WTC11 (cell line): ENCODE measurements around the gene BORCS6. TPM values are rescaled to one million over a fixed set of nuclear protein-coding genes. Genes with fewer than 3 reads are reported as not detected.

Source experiments
- ATAC-seq: fragments of 200-7000 bp; cut with Tn5 transposase; 2 replicates; pipeline ENCODE4 v1.10.0; 2021; ENCODE audit warnings: mild to moderate bottlenecking, moderate library complexity
- CTCF ChIA-PET: fragments of 300-600 bp; sonication (Branson Sonifier 250); formaldehyde crosslinking; loops from one replicate; lab custom pipeline; 2021; ENCODE audit warnings: antibody characterized with exemption; lab: Charles Lee
- POLR2A ChIA-PET: fragments of 350-600 bp; sonication (Branson Sonifier 250); formaldehyde crosslinking; loops from one replicate; lab custom pipeline; 2021; ENCODE audit warnings: antibody characterized with exemption; lab: Charles Lee
- DNase-seq: peaks from one replicate; pipeline ENCODE4 v3.0.0; 2021; ENCODE audit warnings: low spot score
- H3K27ac Mint-ChIP-seq: 2 replicates; pipeline ENCODE4 v1.8.0; 2021; ENCODE audit warnings: mixed read lengths
- H3K27me3 Mint-ChIP-seq: 2 replicates; pipeline ENCODE4 v1.8.0; 2021; ENCODE audit warnings: low read depth, mild to moderate bottlenecking, moderate library complexity, mixed read lengths
- H3K36me3 Mint-ChIP-seq: 2 replicates; pipeline ENCODE4 v1.8.0; 2021; ENCODE audit warnings: mixed read lengths
- H3K4me1 Mint-ChIP-seq: 2 replicates; pipeline ENCODE4 v1.8.0; 2022; ENCODE audit warnings: mixed read lengths
- H3K4me3 Mint-ChIP-seq: 2 replicates; pipeline ENCODE4 v1.8.0; 2021; ENCODE audit warnings: mild to moderate bottlenecking, moderate library complexity, mixed read lengths
- H3K9me3 Mint-ChIP-seq: 2 replicates; pipeline ENCODE4 v1.8.0; 2021; ENCODE audit warnings: mixed read lengths
- ARID4B ChIP-seq: sonication (generic); formaldehyde crosslinking; IDR thresholded peaks from 2 replicates; pipeline ENCODE4 v1.8.0; 2023; ENCODE audit warnings: missing genetic modification reagents, mild to moderate bottlenecking, borderline replicate concordance
- CTCF ChIP-seq: fragments of 200-600 bp; IDR thresholded peaks from 2 replicates; pipeline ENCODE4 v1.8.0; 2022; ENCODE audit warnings: antibody characterized with exemption
- HMGA2 ChIP-seq: fragments of 250-450 bp; sonication (Bioruptor Pico); IDR thresholded peaks from 2 replicates; pipeline ENCODE4 v1.4.0; 2021; ENCODE audit warnings: mild to moderate bottlenecking, moderate library complexity
- PRDM15 ChIP-seq: sonication (generic); formaldehyde crosslinking; IDR thresholded peaks from 2 replicates; pipeline ENCODE4 v1.8.0; 2022; ENCODE audit warnings: missing genetic modification reagents
- PREB ChIP-seq: sonication (generic); formaldehyde crosslinking; IDR thresholded peaks from 2 replicates; pipeline ENCODE4 v1.8.1; 2022; ENCODE audit warnings: mild to moderate bottlenecking, missing genetic modification reagents, moderate library complexity, borderline replicate concordance
- PRRX2 ChIP-seq: fragments of 250-450 bp; sonication (Bioruptor Pico); IDR thresholded peaks from 2 replicates; pipeline ENCODE4 v1.8.0; 2021; ENCODE audit warnings: mild to moderate bottlenecking
- SMAD3 ChIP-seq: sonication (generic); formaldehyde crosslinking; IDR thresholded peaks from 2 replicates; pipeline ENCODE4 v1.8.0; 2022; ENCODE audit warnings: missing genetic modification reagents, mild to moderate bottlenecking, borderline replicate concordance
- SP1 ChIP-seq: sonication (generic); formaldehyde crosslinking; conservative IDR thresholded peaks from 2 replicates; pipeline ENCODE4 v1.8.1; 2022; ENCODE audit warnings: missing genetic modification reagents
- TEAD1 ChIP-seq: sonication (generic); formaldehyde crosslinking; IDR thresholded peaks from 2 replicates; pipeline ENCODE4 v1.8.0; 2022; ENCODE audit warnings: mild to moderate bottlenecking, missing genetic modification reagents
- ZNF121 ChIP-seq: sonication (generic); formaldehyde crosslinking; IDR thresholded peaks from 2 replicates; pipeline ENCODE4 v1.8.0; 2023; ENCODE audit warnings: missing genetic modification reagents
- ZNF396 ChIP-seq: fragments of 250-450 bp; sonication (Bioruptor Pico); IDR thresholded peaks from 2 replicates; pipeline ENCODE4 v1.8.0; 2021; ENCODE audit warnings: mild to moderate bottlenecking, moderate library complexity, borderline replicate concordance
- ZNF425 ChIP-seq: fragments of 250-450 bp; sonication (Bioruptor Pico); conservative IDR thresholded peaks from 2 replicates; pipeline ENCODE4 v1.9.0; 2021; ENCODE audit warnings: mild to moderate bottlenecking
- total RNA-seq: library from RNA; stranded (reverse); gene quantifications from 3 replicates; pipeline ENCODE4 v1.2.3, GENCODE V29; 2021

BORCS6 gene
- total RNA-seq, 1 experiment from 2014 or later, result 5.6 TPM

- TF ChIP-seq ZNF425 (CRISPR knock-in tag), result peak; percentile 92
- no peak for TF ChIP-seq SMAD3 (CRISPR knock-in tag)
- TF ChIP-seq HMGA2 (CRISPR knock-in tag), result peak; percentile 59
- TF ChIP-seq ZNF121 (CRISPR knock-in tag), result no peak
- TF ChIP-seq ARID4B, result no peak
- TF ChIP-seq PRDM15, result no peak
- TF ChIP-seq TEAD1 (CRISPR knock-in tag), result no peak
- TF ChIP-seq ZNF396, result no peak
- no peak for TF ChIP-seq PREB (CRISPR knock-in tag)
- no peak for TF ChIP-seq CTCF
Measured at GRCh38 chr17:8226536-8227237, 36.7 kb upstream of the BORCS6 start (continued).

- CTCF ChIA-PET, result interaction anchor here (1.0 to 1.1 kb wide), 2 partner anchors 63 to 100 kb away, joined by 3 read pairs; partner anchors contain the start of gene RANGRF
- TF ChIP-seq SP1 (CRISPR knock-in tag) (0 out of 2 replicates have a peak, but pooled peaks have one; percentile 16), PRRX2 (CRISPR knock-in tag) (no peak)
- no peak for ATAC-seq
- no peaks in the 10 kb centered on the region for H3K9me3 Mint-ChIP-seq
- peaks cover 7% of the 10 kb centered on the region for H3K27me3 Mint-ChIP-seq
- POLR2A ChIA-PET, result interaction anchor here (1.4 to 2.2 kb wide), 3 partner anchors 16 to 35 kb away, joined by 5 to 15 read pairs (median 6); partner anchors contain the start of genes AURKB, CTC1 and PFAS
- peak overlapping the region; percentile 79 for H3K4me3 Mint-ChIP-seq
- DNase-seq, result peak; percentile 76
- peaks cover 15% of the 10 kb centered on the region for H3K4me1 Mint-ChIP-seq
- peaks cover 27% of the 10 kb centered on the region for H3K36me3 Mint-ChIP-seq
- H3K27ac Mint-ChIP-seq, result peak overlapping the region; percentile 98
Measured at GRCh38 chr17:8225813-8226535, 36.0 kb upstream of the BORCS6 start.
